HG03575 (cell line): ENCODE results near the gene FBXL7.

Experiments
- ATAC-seq: cut with Tn5 transposase; IDR thresholded peaks from one replicate; pipeline ENCODE4 v1.9.1; 2021; ENCODE audit not compliant: unreplicated experiment, insufficient number of reproducible peaks, low FRiP score; ENCODE audit errors: extremely low read depth

Gene FBXL7

DNA sequence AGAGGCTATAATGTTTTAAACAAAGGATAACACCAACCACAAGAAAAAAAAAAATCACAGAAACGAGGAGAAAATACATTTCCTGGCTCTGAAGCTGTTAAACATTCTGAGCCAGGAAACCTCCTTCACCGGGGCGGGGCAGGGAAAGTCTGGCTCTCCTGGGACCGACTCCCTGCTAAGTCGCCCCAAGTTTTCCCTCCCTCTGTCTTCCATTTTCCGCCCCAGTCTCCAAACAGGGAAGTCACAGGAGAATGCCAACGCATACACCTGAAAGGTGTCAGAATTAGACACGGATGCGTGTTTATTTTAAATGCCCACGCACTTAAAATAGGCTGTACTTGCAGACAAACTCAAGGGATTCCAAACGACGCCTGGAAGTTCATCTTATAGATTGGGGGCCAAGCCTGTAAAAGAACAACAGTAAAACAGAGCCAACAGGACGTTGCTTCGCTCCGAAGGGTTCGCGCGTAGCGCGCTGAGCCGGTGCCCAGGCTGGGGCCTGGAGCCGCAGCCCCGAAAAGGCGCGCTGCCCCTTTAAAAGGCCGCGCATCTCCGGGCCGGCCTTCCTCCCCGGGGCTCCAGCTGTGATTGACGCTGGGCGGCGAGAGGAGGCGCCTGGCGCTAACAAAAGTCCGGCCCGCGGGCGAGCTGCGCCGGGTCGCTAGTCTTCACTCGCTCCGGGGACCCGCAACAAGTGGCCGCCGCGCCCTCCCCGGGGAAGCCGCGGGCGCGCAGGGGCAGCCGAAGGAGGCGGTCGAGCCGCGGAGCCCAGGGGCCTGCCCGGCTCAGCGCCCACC, at the start of gene FBXL7:
FBXL7 (plus strand) TSS at position 653 of the 797 bp plus-strand sequence.
- ATAC-seq, result no peak

- no peak for ATAC-seq
These were observed 49.5 kb upstream of the FBXL7 start for GRCh38 chr5:15450473-15450872.

DNA sequence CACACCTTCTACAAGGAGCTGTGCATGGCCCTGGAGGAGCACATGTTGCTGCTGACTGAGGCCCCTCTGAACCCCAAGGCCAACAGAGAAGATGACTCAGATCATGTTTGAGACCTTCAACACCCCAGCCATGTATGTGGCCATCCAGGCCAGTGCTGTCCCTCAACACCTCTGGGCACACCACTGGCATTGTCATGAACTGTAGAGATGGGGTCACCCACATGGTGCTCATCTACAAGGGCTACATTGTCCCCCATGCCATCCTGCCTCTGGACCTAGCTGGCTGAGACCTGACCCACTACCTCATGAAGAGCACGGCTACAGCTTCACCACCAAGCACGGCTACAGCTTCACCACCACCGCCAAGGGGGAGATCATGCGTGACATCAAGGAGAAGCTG, 49.0 kb upstream of the FBXL7 start:
- no peak for ATAC-seq

GRCh38 chr5:15452030-15452429, 48.0 kb upstream of the FBXL7 start:
- ATAC-seq, result no peak

- no peak for ATAC-seq
These were observed 47.2 kb upstream of the FBXL7 start for GRCh38 chr5:15452781-15453180.

DNA sequence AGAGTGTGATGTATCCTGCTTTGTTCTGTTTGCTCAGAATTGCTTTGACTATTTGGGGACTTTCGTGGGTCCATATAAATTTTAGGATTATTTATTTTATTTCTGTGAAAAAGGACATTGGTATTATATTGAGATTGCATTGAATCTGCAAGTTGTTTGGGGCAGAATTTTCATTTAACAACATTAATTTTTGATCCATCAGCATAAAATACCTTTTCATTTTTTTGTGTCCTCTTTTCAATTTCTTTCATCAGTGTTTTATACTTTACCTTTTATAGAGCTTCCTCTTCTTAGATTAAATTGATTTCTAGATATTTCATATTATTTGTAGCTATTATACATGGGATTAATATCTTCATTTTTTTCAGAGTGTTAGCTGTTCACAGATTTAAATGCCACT, 40.8 kb upstream of the FBXL7 start:
- ATAC-seq, result no peak

GRCh38 chr5:15463231-15463980, 36.6 kb upstream of the FBXL7 start:
- no peak for ATAC-seq

DNA sequence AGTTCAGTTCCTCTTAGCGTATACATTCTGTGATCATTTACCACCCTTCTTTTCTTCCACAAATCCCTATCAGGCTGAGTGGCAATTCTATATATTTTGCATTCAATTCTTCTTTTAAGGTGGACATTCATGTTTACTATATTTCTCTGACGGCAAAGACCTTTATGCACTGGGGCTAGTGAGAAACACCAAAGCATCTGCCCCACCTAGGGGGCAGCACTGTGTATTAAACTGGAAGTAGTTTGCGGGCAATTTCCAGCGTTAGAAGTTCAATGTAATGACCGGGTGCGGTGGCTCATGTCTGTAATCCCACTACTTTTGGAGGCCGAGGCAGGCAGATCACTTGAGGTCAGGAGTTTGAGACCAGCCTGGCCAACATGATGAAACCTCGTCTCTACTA, 27.9 kb upstream of the FBXL7 start:
- ATAC-seq, result no peak

DNA sequence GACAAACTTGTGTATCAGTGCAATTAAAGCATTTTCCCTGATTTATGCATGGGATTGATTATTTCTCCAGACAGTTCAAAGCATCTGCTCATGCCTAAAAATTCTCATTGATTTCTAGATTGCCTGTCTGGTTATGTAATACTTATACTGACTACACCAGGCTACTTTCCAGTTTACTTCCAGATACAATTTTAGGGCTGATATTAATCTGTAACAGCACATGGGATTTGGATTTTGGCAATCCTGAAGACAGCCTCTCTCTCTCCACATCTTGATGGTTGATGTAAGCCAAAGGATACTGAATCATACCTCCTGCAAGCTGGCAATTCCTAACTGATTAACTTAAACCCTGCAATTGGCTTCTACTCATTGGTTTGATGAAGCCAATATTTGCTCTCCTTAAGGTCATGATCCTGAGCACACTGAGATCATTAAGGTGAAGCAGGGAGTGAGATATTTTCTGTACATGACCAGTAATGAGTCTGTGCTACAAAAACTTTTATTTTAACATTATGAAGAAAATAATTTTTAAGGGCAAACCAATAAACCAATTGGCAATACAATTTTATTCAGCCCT, 25.7 kb upstream of the FBXL7 start:
- no peak for ATAC-seq

GRCh38 chr5:15475367-15475766, 24.6 kb upstream of the FBXL7 start:
- ATAC-seq, result no peak

- ATAC-seq, result no peak
These were observed 23.0 kb upstream of the FBXL7 start for GRCh38 chr5:15476977-15477376.

GRCh38 chr5:15480436-15480835, 19.5 kb upstream of the FBXL7 start:
- ATAC-seq, result no peak

DNA sequence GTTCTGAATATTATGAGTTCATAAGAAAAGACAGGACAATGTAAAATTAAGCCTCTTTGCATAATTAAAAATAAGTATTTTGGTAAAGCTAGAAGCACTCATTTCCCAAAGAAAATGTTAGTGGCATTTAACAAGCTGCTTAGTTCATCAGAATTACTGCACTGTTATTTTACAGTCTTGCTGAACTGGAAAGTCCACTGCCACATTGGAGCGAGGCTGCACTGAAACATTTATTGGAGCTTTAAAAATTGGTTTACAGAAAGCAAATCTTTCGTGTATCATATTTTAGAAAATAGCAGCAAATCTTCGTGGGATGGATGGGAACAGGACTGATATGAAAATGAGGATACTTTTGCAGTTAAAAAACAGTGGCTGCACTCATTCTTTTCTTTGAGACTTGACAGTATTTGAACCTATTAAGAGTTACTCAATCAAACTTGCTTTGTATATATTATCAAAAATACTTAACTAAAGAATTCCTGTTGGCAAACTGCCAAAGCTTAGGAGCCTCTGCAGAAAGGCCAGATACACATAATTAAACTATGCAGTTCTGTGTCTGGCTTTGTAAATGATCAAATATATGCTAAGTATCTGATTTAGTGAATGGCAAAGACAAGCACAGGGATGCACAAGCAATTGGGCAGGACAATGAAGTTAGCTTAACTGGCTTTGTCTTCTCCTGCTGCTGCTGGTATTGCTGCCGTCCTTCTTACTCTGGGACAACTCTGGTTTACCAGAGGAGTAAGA, 16.5 kb upstream of the FBXL7 start:
- ATAC-seq, result no peak

DNA sequence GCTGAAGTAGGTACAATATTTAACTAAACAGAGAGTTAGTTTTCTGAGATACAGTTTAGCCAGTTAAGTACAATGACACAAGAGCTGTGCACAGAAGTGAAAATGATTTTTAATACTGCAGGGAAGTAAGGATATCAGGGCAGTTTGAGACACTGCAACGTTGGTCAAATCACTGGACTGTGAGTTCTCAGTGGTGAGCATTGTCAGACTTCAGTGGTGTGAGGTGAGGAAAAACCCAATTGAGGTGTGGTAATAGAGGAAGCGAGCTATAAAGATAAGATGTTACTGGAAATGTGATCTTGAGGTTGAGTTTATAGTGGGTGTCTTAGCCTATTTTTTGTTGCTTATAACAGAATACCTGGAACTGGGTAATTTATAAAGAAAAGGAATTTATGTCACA, 12.8 kb upstream of the FBXL7 start:
- no peak for ATAC-seq

GRCh38 chr5:15489571-15490235, 10.3 kb upstream of the FBXL7 start:
- ATAC-seq, result no peak

DNA sequence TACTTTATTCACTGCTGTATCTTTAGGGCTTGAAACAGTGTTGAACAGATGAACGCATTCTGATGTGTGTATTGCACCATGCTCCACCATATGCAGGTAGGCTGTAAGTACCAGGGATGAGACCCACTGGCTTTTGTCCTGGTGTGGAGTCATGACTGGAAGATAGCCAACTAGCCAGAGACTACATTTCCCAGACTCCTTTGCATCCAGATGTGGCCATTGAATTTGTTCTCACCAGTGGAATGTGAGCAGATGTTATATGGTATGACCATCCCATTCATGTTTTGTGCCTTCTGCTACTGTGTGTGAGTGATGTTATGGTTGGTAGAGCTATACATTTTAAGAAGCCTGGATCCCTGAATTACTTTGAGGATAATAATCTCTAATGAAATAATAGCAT, 7.4 kb upstream of the FBXL7 start:
- no peak for ATAC-seq

- no peak for ATAC-seq
These were observed 6.5 kb upstream of the FBXL7 start for GRCh38 chr5:15493501-15493900.

DNA sequence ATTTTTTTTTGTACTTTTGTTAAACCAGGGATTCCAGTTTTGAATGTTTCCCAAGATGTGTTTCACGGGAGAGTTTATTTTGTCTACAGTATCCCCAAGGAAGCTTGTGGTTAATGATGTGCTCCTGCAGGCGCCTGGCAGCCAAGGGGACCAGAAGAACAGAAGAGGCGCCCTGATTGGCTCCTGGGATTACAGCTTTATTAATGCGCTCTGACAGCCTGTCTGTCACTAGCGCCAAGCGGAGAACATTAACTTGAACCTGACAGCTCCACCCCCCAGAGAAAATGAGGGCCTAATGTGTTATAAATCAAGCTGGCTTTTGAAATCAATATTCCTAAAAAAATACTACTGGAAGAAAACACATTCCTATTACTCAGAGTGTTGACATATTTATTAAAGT, 5.0 kb upstream of the FBXL7 start:
- no peak for ATAC-seq

DNA sequence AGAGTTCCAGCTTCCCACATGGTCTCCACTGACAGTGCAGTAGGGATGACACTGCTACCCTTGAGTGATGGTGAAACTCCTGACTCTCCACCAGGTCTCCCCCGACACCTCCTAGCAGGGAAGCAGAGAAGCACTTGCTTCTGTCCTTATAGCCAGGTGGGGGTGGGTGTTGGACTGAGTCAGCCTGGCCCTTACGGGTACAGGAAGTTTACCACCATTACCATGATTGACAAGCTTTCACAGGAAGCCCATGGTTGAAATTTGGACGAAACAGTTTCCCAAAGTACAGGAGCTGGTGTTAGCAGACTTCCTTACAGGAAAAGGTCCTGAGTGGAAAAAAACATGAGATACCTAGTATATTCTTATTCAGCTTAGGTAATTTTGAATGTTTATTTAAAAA, 3.1 kb upstream of the FBXL7 start:
- ATAC-seq, result no peak
